MM.1S (cell line): ENCODE measurements around the gene PLXNA4.
"Not testable (repeated sequence)": the region's sequence is repeated elsewhere in the genome, so short reads cannot be mapped to it uniquely, and the experiment has no call there.

Experiments used
- DNase-seq: peaks from one replicate; pipeline ENCODE4 v3.0.0-alpha.2; 2015
- H2AFZ ChIP-seq: fragments of 300-600 bp; sonication (generic); 2 replicates; pipeline ENCODE4 v1.6.0; 2016; ENCODE audit warnings: antibody characterized with exemption, low read length
- H3F3A ChIP-seq: fragments of 300-600 bp; sonication (generic); 2 replicates; pipeline ENCODE4 v1.6.1; 2016; ENCODE audit warnings: mild to moderate bottlenecking, antibody characterized with exemption, low read length, moderate library complexity, mixed read lengths; ENCODE audit not compliant: insufficient read depth
- H3K27ac ChIP-seq: fragments of 300-600 bp; sonication (generic); 2 replicates; pipeline ENCODE4 v1.5.1; 2016; ENCODE audit warnings: mild to moderate bottlenecking, low read length
- H3K27me3 ChIP-seq: fragments of 300-600 bp; sonication (generic); replicated peaks from 2 replicates; pipeline ENCODE4 v1.6.0; 2016; ENCODE audit warnings: low read length; ENCODE audit not compliant: insufficient read depth
- H3K36me3 ChIP-seq: fragments of 300-600 bp; sonication (generic); replicated peaks from 2 replicates; pipeline ENCODE4 v1.6.1; 2016; ENCODE audit warnings: mild to moderate bottlenecking, low read length, mixed read lengths; ENCODE audit not compliant: insufficient read depth
- H3K4me1 ChIP-seq: fragments of 300-600 bp; sonication (generic); 2 replicates; pipeline ENCODE4 v1.6.1; 2016; ENCODE audit warnings: low read length, mixed read lengths
- H3K4me2 ChIP-seq: fragments of 300-600 bp; sonication (generic); 2 replicates; pipeline ENCODE4 v1.6.0; 2016; ENCODE audit warnings: low read depth, low read length
- H3K4me3 ChIP-seq: fragments of 300-600 bp; sonication (generic); 2 replicates; pipeline ENCODE4 v1.5.1; 2016; ENCODE audit warnings: low read length, mixed read lengths
- H3K79me2 ChIP-seq: fragments of 300-600 bp; sonication (generic); 2 replicates; pipeline ENCODE4 v1.6.1; 2016; ENCODE audit warnings: mixed run types, low read length, mixed read lengths
- H3K9ac ChIP-seq: fragments of 300-600 bp; sonication (generic); 2 replicates; pipeline ENCODE4 v1.6.1; 2016; ENCODE audit warnings: low read length, mixed read lengths
- H3K9me2 ChIP-seq: fragments of 300-600 bp; sonication (generic); replicated peaks from 2 replicates; pipeline ENCODE4 v1.6.1; 2016; ENCODE audit warnings: mild to moderate bottlenecking, low read length, mixed read lengths; ENCODE audit not compliant: insufficient read depth
- H3K9me3 ChIP-seq: fragments of 300-600 bp; sonication (generic); replicated peaks from 2 replicates; pipeline ENCODE4 v1.6.1; 2016; ENCODE audit warnings: mild to moderate bottlenecking, low read length, mixed read lengths; ENCODE audit not compliant: insufficient read depth
- H4K20me1 ChIP-seq: fragments of 300-600 bp; sonication (generic); 2 replicates; pipeline ENCODE4 v1.6.1; 2016; ENCODE audit warnings: mild to moderate bottlenecking, low read length, moderate library complexity, mixed read lengths; ENCODE audit not compliant: insufficient read depth
- CTCF ChIP-seq: fragments of 300-600 bp; sonication (generic); IDR thresholded peaks from 2 replicates; pipeline ENCODE4 v1.5.1; 2016; ENCODE audit warnings: antibody characterized with exemption, low read length, mixed read lengths
- EZH2 ChIP-seq: fragments of 300-600 bp; sonication (generic); optimal IDR thresholded peaks from 2 replicates; pipeline ENCODE3; 2017; ENCODE audit warnings: low read depth, mild to moderate bottlenecking, antibody characterized with exemption, low read length, mixed read lengths
- EZH2phosphoT487 ChIP-seq: fragments of 300-600 bp; sonication (generic); IDR thresholded peaks from 2 replicates; pipeline ENCODE4 v1.6.1; 2018; ENCODE audit warnings: antibody characterized with exemption, low read length

The PLXNA4 gene

DNA sequence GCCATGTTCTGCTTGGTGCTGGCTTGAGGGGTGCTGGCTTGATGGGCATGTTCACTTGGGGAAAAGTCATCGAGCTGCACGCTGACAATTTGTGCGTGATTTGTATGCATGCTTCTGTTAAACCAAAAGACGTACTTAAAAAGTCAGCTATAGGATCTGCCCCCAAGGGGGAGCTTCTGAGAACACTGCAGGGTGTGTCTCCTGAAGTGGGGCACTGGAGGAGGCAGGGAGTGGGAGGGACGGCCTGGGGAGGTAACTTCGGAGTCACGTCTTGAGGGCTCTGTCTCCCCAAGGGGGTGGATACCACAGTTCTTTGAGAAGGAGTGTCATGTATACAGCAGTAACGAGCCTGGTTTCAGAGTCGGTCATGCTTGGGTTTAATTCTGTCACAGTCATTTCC is 406.5 kb downstream of the PLXNA4 start:
- no peaks in the 10 kb centered on the region for H3K79me2 ChIP-seq
- no peaks in the 10 kb centered on the region for H3K9me3 ChIP-seq
- H3K9me2 ChIP-seq: no peaks in the 10 kb centered on the region
- H3K4me2 ChIP-seq: no peak overlapping the region
- TF ChIP-seq EZH2phosphoT487: no peak
- no peak for TF ChIP-seq CTCF
- TF ChIP-seq EZH2: no peak
- no peaks in the 10 kb centered on the region for H3K4me1 ChIP-seq
- no peak for DNase-seq
- H3K27me3 ChIP-seq: no peaks in the 10 kb centered on the region
- no peaks in the 10 kb centered on the region for H3F3A ChIP-seq
- H3K9ac ChIP-seq: no peak overlapping the region
- no peak overlapping the region for H2AFZ ChIP-seq
- H4K20me1 ChIP-seq: no peaks in the 10 kb centered on the region
- H3K27ac ChIP-seq: no peak overlapping the region
- no peaks in the 10 kb centered on the region for H3K36me3 ChIP-seq
- H3K4me3 ChIP-seq: no peak overlapping the region

DNA sequence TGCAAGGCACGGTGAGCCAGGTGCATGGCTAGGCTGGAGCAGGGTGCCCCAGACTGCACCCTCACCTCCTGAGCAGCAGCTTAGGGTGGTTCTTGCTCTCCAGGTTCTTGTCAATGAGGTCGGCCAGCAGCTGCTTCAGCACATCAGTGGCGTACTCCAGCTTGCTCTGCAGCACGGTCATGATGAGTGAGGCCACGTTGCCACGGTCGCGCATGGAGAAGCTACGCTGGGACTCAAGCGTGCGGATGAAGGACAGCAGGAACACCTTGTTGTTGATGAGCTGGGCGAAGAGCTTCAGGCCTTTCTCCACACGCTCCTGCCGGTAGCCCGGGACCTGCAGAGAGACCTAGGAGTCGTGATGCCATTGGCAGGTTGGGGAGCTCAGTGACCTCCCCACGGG is 408.0 kb downstream of the PLXNA4 start:
- no peak for DNase-seq
- TF ChIP-seq CTCF: no peak
- TF ChIP-seq EZH2phosphoT487: no peak
- no peak for TF ChIP-seq EZH2
- Histone ChIP-seq H3K4me2 (no peak overlapping the region), H3K4me3 (no peak overlapping the region), H3K36me3 (no peaks in the 10 kb centered on the region), H4K20me1 (no peaks in the 10 kb centered on the region), H3K9me2 (no peaks in the 10 kb centered on the region), H3F3A (no peaks in the 10 kb centered on the region), H3K9ac (no peak overlapping the region), H2AFZ (no peak overlapping the region), H3K4me1 (no peaks in the 10 kb centered on the region), H3K9me3 (no peaks in the 10 kb centered on the region), H3K27ac (no peak overlapping the region), H3K79me2 (no peaks in the 10 kb centered on the region), H3K27me3 (no peaks in the 10 kb centered on the region)

DNA sequence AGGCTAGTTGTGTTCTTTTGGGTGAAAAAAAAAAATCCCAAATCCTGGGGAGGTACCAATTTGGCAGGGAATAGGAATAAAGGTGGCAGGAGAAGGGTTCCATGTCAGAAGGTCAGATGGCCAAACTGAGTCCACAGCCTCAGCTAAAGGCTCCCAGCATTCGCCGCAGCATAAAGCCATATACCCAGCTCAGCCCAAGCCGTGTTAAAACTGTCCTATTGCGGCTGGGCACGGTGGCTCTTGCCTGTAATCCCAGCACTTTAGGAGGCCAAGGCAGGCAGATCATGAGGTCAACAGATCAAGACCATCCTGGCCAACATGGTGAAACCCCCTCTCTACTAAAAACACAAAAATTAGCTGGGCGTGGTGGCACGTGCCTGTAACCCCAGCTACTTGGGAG is 410.6 kb downstream of the PLXNA4 start:
- not testable (repeated sequence) for H3K9ac ChIP-seq, DNase-seq, H3K4me2 ChIP-seq, H3K9me3 ChIP-seq, H3K79me2 ChIP-seq, H2AFZ ChIP-seq, H3K27ac ChIP-seq, H3K4me3 ChIP-seq, H3F3A ChIP-seq, H3K9me2 ChIP-seq, H3K36me3 ChIP-seq, H3K4me1 ChIP-seq, H4K20me1 ChIP-seq
- peaks cover 13% of the 10 kb centered on the region; the same call in 1 of the 2 replicates for H3K27me3 ChIP-seq

DNA sequence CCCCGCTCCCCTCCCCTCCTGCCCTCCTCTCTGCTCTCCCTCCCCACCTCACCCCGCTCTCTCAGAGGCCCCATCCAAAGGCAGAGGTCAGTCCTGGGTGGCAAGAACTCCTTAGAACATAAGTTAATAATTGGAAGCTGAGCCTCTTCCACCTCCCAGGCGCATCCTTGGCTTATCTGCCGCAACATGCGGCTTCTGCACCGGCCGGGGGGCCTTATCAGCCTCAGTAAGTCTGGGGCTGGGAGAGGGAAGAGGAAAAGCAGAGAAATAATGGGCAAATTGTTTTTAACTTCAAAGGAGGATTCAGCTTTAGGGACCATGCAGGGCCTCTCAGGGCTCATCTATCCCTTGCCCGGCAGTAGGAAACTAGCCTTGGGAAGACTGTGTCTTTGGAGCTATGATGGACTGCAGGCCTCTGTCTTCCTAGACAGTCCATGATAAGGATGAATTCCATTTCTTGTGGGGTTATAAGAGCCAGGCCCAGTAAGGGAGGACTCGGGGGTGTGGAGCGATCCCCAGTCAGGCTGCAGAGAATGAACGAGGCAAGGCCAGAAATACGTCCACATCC is 411.6 kb downstream of the PLXNA4 start:
- Histone ChIP-seq H3K27me3 (peaks cover 13% of the 10 kb centered on the region; the same call in 1 of the 2 replicates), H3K79me2 (no peaks in the 10 kb centered on the region), H3K4me3 (no peak overlapping the region), H3K4me2 (no peak overlapping the region), H3K4me1 (no peaks in the 10 kb centered on the region), H3F3A (no peaks in the 10 kb centered on the region), H3K9me2 (no peaks in the 10 kb centered on the region), H3K36me3 (no peaks in the 10 kb centered on the region), H4K20me1 (no peaks in the 10 kb centered on the region), H2AFZ (no peak overlapping the region), H3K9ac (no peak overlapping the region), H3K27ac (no peak overlapping the region), H3K9me3 (no peaks in the 10 kb centered on the region)
- DNase-seq: no peak
- no peak for TF ChIP-seq EZH2phosphoT487
- no peak for TF ChIP-seq EZH2
- TF ChIP-seq CTCF: no peak
